Adipose tissue (tissue), 3 donors: ENCODE data around the gene TRIM73. TPM values are rescaled to one million over a fixed set of nuclear protein-coding genes. Genes with fewer than 3 reads are reported as not detected.
"Not testable (repeated sequence)": the region's sequence is repeated elsewhere in the genome, so short reads cannot be mapped to it uniquely, and the experiment has no call there.

ENCODE experiments used
- H3K27ac ChIP-seq: one replicate; pipeline ENCODE4 v1.5.1; 2013; ENCODE audit warnings: low read depth, low read length
- WGBS, 3 donors: extraction: QIAGEN DNeasy Blood & Tissue Kit; methylation state at CpG; one replicate each; pipeline ENCODE4 v1.1.7; 2013; 5-methylcytosine and 5-hydroxymethylcytosine counted together
- polyA plus RNA-seq, 3 donors: library from polyadenylated mRNA; stranded (reverse); fragments of 200-250 nt; gene quantifications; one replicate each; pipeline ENCODE4 v1.2.3, GENCODE V29; 2013
- donor health status: healthy with polysubstance abuse.
- donor health status: Bipolar disorder and iron deficiency.
- donor health status: healthy.

Gene TRIM73
- polyA plus RNA-seq, 3 donors: 1.6 to 4.8 (median 2.0) TPM

DNA sequence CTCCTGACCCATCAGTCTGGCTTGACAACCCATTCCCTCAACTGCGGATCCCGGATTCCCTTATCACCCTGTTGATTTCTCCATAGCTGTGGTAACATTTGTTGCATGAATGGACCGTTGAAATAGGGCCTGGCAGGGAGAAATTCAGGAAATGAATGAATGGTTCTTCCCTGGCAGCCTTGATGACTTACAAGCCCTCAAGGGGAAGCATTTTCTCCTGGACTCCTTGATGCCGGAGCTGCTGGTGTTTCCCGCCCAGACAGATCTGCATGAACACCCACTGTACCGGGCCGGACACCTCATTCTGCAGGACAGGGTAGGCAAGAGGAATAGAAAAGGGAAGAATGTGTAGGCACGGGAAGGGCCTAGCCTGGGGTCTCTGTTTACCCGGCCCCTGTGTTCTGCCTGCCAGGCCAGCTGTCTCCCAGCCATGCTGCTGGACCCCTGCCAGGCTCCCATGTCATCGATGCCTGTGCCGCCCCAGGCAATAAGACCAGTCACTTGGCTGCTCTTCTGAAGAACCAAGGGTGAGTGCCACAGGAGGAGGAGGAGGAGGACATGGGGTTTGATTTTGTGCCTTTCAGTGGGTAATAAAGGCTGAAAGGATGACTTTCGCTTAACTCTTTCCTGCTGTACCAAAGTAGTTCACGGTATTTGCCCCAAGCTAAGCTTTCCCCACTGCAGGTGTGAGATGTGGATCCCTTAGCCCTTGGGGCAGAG lies 19.4 kb downstream of the TRIM73 start:
- not testable (repeated sequence) for H3K27ac ChIP-seq
- WGBS, 3 donors: 69 to 74% (median 69%) methylated on average over 9 to 11 of the region's 13 CpGs

DNA sequence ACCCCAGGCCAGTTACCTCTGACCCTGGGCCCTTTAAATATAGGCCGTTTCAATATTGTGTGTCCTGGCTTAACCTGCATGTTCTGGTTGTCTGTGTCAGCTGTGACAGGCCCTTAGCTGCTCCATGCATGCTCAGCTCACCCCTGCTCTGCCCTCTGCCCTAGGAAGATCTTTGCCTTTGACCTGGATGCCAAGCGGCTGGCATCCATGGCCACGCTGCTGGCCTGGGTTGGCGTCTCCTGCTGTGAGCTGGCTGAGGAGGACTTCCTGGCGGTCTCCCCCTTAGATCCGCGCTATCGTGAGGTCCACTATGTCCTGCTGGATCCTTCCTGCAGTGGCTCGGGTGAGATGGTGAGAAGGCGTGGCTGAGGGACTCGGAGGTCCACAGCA lies 20.0 kb downstream of the TRIM73 start:
- 74 to 85% (median 78%) methylated on average over 8 to 11 of the region's 11 CpGs for WGBS, 3 donors
- not testable (repeated sequence) for H3K27ac ChIP-seq

DNA sequence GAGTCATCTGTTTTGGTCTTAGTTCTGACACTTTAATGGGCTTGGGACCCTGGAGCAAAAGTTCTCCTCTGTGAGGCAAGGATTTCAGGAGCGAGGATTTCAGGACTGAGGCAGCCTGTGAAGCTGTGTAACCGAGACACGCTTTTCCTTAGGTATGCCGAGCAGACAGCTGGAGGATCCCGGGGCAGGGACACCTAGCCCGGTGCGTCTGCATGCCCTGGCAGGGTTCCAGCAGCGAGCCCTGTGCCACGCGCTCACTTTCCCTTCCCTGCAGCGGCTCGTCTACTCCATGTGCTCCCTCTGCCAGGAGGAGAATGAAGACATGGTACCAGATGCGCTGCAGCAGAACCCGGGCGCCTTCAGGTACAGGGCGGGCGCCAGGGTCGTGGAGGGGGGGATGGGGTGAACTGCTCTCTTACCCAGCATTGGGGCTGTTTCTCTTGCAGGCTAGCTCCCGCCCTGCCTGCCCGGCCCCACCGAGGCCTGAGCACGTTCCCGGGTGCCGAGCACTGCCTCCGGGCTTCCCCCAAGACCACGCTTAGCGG lies 20.5 kb downstream of the TRIM73 start:
- not testable (repeated sequence) for H3K27ac ChIP-seq
- WGBS, 3 donors: 80 to 90% (median 90%) methylated on average over 15 to 18 of the region's 27 CpGs

DNA sequence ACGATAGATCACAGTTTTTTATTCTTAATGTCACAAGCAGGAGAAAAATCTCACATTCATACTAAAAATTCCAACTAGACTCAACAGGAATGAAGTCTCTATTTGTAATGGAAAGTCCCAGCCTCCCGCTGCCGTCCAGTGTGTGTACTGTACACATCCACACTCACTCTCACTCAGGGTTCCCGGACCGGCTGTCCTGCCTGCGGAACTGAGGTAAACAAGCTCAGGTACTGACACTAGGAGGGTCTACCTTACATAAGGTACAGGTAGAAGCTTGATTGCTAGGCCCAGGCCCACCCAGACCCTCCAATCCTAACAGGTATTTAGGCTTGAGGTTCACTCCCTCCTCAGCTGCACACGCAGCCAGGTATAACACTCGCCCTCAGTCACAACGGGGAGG lies 21.4 kb downstream of the TRIM73 start:
- 82 to 90% (median 89%) methylated on average over 8 to 9 of the region's 9 CpGs for WGBS, 3 donors
- H3K27ac ChIP-seq: not testable (repeated sequence)

DNA sequence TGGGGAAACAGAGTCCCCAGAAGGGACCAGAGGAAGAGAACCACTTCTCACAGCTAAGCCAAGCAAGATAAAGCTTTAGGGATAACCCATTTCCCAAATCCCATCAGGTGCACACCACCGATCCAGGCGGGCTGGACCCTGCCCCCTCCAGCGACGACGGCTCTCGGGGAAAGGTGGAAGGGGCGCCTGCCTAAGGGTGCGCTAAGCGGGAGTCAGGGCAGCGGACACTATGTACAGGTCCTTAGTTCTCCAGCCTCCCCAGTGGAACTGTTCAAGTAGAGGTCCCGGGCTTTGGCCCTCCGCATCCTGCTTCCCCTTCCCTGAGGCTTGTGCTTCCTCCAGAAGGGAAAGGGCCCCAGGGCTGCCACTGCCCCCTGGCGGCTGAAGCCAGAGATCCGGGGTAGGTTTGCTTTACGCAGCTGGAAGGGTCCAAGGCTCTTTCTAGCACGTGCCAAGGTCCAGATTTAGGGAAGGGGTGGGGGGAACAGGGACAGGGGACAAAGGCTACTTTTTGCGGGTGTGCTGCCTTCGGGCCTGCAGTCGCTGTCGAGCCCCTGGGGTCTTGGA lies 22.9 kb downstream of the TRIM73 start:
- 90 to 94% (median 92%) methylated on average over 11 to 15 of the region's 20 CpGs for WGBS, 3 donors
- H3K27ac ChIP-seq: not testable (repeated sequence)

DNA sequence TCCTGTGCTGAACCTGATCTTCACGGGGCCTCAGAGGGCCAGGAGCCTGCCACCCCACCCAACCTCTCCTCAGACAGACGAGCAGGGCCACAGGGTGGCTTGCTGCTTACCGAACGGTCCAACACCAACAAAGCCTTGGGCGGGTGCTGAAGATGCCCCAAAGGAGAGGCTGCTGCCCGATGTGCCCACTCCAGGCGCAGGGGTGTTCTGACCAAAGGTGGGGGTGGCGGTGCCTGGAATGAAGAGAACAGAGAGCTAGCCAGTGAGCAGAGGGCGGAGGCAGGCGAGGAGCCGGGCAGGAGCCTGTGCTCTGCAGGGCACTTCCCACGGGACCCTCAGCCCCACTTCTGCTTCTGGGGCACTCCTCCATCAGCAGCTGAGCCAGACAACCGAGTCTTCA lies 23.8 kb downstream of the TRIM73 start:
- WGBS, 3 donors: 80 to 87% (median 86%) methylated on average over 11 to 12 of the region's 13 CpGs
- not testable (repeated sequence) for H3K27ac ChIP-seq

DNA sequence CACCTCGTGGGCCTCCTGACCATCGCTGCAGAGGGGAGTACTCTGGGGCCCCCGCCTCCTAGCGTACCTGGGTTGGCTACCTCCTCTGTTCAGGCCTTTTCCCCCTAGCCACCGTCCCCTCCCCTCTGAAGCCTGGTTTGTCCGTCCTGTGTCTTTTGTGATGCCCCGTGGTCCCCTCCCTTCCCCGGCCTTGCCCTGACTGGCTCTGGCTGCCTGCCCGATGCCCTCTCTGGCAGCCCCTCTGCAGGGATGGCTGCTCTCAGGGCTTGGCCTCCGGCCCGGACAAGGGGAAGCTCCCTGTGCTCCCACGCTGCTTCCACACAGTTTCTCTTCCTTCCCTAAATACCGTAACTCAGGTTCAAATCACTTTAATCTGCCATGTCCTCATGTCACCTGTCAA lies 24.3 kb downstream of the TRIM73 start:
- H3K27ac ChIP-seq: not testable (repeated sequence)
- 56 to 62% (median 61%) methylated on average over 8 to 10 of the region's 13 CpGs for WGBS, 3 donors

DNA sequence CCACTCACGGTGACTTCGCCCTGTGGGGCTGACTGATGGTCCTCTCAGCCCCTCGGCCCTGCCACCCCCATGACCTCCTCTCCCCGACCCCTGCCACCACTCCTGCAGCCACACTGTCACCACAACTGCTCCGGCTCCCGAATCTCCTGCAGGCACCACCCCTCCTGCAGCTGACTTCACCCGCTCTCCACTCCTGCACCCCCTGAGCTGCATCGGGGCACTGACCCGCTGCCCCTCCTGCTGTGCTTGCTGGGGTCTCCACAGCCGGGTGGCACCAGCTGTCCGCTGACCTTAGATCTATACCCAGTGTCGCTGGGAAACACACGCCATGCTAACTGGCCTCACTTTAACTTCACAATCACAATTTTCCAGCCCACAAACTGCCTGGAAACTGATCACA lies 24.7 kb downstream of the TRIM73 start:
- WGBS, 3 donors: 83 to 90% (median 85%) methylated on average over 9 to 13 of the region's 13 CpGs
- H3K27ac ChIP-seq: not testable (repeated sequence)

DNA sequence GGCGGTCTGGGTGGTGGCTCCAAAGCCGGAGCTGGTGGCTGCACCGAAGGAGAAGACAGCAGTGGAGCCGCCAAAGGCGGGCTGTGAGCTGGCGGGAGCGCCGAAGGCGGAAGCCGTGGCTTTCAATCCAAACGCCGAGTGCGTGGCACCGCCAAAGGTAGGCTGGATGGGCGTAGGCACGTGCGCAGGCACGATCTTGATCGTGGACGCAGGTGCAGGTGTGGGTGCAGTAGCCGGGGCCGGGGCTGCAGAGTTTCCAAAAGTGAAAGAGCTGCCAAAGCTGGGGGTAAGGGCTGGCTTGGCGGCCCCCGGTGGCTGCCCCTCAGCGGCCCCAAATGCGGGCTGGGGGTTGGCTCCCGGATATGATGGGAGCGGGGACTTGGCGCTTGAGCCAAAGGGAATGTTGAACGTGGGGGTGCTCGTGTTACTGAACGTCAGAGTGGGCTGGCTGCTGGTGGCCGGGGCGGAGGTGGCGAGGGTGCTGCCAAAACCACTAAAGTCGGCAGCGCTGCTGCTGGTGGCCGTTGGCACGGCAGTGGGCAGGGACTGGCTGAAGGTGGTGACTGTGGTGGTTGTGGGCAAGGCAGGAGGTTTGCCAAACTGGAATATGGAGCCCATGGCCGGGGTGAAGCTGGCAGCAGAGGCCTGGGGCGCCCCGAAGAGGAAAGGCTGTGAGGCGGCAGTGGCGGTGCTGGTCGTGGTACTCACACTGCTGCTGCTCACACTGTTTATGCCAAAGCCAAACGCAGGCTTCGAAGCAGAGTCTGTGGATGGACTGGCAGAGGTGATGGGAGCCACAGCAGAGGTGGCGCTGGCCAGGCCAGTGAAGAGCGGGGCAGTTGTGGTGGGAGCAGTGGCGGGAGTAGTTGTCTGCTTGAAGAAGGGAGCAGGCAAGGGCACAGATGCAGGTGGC lies 26.6 kb downstream of the TRIM73 start:
- WGBS, 3 donors: 92 to 97% (median 94%) methylated on average over 25 to 30 of the region's 50 CpGs
- H3K27ac ChIP-seq: not testable (repeated sequence)

DNA sequence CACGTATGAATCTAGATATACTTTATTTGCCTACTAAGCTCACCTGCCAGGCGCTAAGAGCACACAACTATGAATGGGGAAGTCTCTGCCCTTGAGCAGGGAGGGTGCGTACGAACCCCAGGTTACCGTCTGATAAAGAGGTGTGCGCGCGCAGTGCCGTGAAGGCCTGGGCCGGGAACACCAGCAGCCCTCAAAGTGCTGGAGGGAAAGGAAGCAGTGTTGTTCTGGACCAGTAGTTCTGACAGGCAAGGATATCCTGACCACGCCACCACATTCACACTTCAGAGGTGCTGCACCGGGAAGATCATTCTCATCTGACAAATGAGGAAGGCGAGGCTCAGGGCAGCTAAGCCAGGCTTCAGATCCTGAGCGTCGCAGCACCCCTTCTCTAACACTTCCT lies 28.1 kb downstream of the TRIM73 start:
- not testable (repeated sequence) for H3K27ac ChIP-seq
- WGBS, 3 donors: 74 to 93% (median 89%) methylated on average over 5 to 12 of the region's 15 CpGs

DNA sequence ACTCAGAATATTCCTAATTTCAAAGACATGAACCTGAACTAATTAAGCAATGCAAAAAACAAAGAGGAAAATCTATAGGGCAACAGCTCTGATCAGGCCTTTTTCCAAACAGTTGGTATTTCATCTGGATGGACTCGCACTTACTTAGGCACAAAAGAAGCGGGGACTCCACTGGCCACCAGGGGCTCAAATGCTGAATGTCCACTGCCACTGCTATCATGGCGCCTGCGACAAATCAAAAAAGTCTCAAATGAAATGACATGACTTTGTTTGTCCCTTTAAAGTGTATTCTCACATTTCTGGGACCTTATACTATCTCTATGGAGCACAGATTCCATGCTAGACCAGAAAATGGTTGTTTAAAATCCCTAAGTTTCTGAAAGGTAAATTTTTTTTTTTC lies 43.6 kb downstream of the TRIM73 start:
- H3K27ac ChIP-seq: not testable (repeated sequence)
- 96 to 99% (median 97%) methylated on average over 4 of the region's 4 CpGs for WGBS, 3 donors

DNA sequence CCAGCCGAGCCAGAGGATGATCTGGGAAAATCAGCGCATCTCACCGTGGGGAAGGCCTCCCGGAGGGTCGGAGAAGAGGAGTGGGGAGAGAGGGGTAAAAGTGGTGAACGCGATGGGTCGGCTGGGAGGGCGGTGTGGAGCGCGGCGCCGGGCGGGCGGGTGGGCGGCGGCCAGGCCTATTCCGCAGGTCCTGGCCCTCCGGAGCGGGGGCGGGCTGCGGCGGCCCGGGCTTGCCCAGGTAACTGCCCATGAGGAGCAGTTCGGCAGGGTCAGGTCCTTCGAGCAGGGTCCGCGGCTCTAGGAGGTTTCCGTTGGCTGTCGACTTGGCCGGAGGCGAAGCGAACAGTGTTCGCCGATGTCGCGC lies 46.7 kb downstream of the TRIM73 start:
- WGBS, 3 donors: 0% methylated on average over 3 to 18 of the region's 37 CpGs
- H3K27ac ChIP-seq: not testable (repeated sequence)

DNA sequence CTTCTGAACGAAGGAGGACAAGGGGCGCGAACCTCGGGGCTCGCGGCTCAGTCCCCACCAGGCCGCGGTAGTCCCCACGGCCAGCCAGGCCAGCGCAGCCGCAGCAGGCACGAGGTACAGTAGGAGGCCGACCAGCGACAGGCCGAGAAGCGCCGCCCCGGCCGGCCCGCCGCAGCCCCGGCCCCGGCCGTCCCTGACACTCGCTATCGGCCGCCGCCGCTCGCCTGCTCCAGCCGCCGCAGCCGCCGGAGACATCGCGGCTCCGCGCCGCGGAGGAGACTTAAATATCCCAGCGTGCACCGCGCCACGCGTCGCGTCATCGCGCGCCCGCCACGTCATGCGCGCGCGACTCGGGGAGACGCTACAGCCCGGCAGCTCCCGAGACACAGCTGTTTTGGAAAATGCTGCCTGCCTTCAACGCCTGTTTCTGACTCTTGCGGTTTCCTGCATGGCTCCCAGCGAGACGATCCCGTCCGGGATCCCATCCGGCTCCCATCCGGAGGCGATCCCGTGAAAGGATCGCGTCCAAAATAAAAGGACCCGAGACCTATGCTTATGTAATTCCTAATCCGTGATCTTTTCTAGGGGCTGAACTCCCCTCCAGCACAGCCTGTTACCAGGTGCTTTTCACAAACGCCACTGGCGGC lies 47.2 kb downstream of the TRIM73 start:
- not testable (repeated sequence) for H3K27ac ChIP-seq
- WGBS, 3 donors: 0% methylated on average over 13 to 44 of the region's 76 CpGs

DNA sequence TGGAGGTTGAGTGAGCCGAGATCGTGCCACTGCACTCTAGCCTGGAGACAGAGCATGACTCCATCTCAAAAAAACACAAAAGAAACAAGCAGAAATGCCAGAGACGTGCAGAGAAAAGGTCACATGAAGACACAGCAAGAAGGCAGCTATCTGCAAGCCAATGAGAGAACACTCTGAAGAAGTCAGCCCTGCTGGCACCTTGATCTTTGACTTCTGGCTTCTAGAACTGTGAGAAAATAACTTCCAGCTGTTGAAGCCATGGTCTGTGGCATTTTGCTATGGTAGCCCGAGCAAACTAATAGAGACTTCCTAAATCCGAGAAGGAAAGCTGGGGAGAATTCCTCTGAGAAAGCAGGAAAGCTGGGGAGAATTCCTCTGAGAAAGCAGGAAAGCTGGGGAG lies 54.5 kb downstream of the TRIM73 start:
- not testable (repeated sequence) for H3K27ac ChIP-seq
- 83 to 95% (median 93%) methylated on average over 3 of the region's 5 CpGs for WGBS, 3 donors

DNA sequence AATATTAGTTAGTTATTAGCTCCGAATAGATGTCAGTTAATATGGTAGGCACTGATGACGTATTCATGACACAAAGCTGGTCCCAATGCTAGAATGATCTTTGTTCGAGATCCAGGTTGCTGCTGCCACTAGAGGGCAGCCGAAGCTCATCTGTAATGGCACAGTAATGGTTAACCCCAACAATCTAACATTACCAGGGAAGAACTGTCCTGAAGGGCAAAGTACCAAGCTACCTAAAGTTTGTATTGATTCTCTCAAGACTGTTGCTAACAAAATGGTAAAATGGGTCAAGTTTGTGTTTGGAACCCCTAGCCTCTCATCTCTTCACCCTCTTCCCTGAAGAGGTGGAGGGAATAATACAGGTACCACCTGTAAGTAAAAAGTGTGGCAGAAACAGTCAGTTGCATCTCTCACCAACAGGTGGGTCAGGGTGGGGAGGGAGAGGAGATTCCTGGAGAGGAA lies 57.1 kb downstream of the TRIM73 start:
- WGBS, 3 donors: 7 to 15% (median 13%) methylated on average over 3 of the region's 4 CpGs
- not testable (repeated sequence) for H3K27ac ChIP-seq
